ENCODE data around the gene RPS5.

DNA sequence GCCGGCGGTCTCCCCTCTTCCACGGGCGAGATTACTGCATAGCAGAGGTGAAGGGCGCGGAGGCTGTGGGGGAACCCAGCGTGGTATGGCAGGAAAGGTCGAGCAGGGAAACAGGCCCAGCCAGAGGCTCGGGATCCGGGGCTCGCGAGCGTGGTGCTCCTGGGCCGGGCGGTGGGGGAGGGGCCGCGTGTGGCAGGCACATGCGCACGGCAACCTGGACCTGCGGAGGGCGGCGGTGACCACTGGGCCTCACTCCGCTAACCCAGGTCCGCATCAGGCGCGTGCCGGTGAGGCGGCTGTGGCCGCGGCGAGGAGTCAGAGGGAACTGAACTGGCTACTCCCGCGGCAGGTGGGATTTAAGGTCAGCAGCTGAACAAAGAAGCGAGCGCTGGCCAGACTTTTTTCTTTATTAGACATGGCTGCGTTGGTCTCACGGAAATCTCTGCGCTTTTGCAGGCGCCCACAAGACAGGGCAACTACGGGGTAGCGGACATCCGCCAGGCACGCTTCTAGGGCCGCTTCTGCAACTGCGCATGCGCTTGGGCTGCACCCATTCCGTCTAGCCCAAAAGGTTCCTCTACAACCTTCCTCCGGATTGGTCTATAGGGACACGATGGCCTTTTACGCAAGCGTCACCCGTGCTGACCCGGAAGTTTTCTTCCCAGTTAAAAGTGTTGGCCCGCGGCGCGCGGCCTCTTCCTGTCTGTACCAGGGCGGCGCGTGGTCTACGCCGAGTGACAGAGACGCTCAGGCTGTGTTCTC lies at the start of gene RPS5:
- TF ChIP-seq, protein P1, sequence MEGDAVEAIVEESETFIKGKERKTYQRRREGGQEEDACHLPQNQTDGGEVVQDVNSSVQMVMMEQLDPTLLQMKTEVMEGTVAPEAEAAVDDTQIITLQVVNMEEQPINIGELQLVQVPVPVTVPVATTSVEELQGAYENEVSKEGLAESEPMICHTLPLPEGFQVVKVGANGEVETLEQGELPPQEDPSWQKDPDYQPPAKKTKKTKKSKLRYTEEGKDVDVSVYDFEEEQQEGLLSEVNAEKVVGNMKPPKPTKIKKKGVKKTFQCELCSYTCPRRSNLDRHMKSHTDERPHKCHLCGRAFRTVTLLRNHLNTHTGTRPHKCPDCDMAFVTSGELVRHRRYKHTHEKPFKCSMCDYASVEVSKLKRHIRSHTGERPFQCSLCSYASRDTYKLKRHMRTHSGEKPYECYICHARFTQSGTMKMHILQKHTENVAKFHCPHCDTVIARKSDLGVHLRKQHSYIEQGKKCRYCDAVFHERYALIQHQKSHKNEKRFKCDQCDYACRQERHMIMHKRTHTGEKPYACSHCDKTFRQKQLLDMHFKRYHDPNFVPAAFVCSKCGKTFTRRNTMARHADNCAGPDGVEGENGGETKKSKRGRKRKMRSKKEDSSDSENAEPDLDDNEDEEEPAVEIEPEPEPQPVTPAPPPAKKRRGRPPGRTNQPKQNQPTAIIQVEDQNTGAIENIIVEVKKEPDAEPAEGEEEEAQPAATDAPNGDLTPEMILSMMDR (IDR thresholded peaks at IDR 0.05; ENCODE audit: low read length): no peak
- TF ChIP-seq EZH2 (IDR thresholded peaks at IDR 0.05; ENCODE audit: borderline replicate concordance, low read length): no peak
